Progenitor cell of endocrine pancreas (in vitro differentiated cells): ENCODE measurements around the gene MRPL36. TPM values are rescaled to one million over a fixed set of nuclear protein-coding genes. Genes with fewer than 3 reads are reported as not detected.

Experiments used
- DNase-seq: peaks from one replicate; pipeline ENCODE4 v3.0.0; 2021; ENCODE audit warnings: low spot score; ENCODE audit not compliant: unreplicated experiment
- H3K27ac Mint-ChIP-seq: 2 replicates; pipeline ENCODE4 v1.8.0; 2021; ENCODE audit warnings: mild to moderate bottlenecking, moderate library complexity, mixed read lengths
- H3K27me3 Mint-ChIP-seq: 2 replicates; pipeline ENCODE4 v1.8.0; 2021; ENCODE audit warnings: mixed read lengths
- H3K36me3 Mint-ChIP-seq: 2 replicates; pipeline ENCODE4 v1.8.0; 2022; ENCODE audit warnings: mixed read lengths; ENCODE audit not compliant: insufficient read depth
- H3K4me1 Mint-ChIP-seq: 2 replicates; pipeline ENCODE4 v1.8.0; 2021; ENCODE audit warnings: low read depth, mixed read lengths
- H3K4me3 Mint-ChIP-seq: 2 replicates; pipeline ENCODE4 v1.8.0; 2021; ENCODE audit warnings: low read depth, mild to moderate bottlenecking, moderate library complexity, mixed read lengths
- H3K9me3 Mint-ChIP-seq: 2 replicates; pipeline ENCODE4 v1.8.0; 2021; ENCODE audit warnings: low read depth, mixed read lengths
- CTCF ChIP-seq: fragments of 200-600 bp; sonication (generic); IDR thresholded peaks from one replicate; pipeline ENCODE4 v1.5.0; 2021; ENCODE audit warnings: antibody characterized with exemption, mild to moderate bottlenecking; ENCODE audit not compliant: unreplicated experiment
- total RNA-seq: library from RNA; stranded (reverse); gene quantifications from 2 replicates; pipeline ENCODE4 v1.2.1, GENCODE V29; 2021

Gene MRPL36
- total RNA-seq, 1 donor from 2014 or later, result 40.5 TPM

GRCh38 chr5:1780614-1780930 is 19.1 kb downstream of the MRPL36 start:
- Mint-ChIP-seq H3K27me3 (peaks cover 23% of the 10 kb centered on the region), H3K4me1 (no peaks in the 10 kb centered on the region), H3K4me3 (no peak overlapping the region), H3K9me3 (peaks cover 4% of the 10 kb centered on the region), H3K36me3 (no peaks in the 10 kb centered on the region), H3K27ac (no peak overlapping the region)
- no peak for TF ChIP-seq CTCF
- no peak for DNase-seq

- DNase-seq, result no peak
- peaks cover 23% of the 10 kb centered on the region for H3K27me3 Mint-ChIP-seq
- no peak overlapping the region for H3K27ac Mint-ChIP-seq
- TF ChIP-seq CTCF, result no peak
- H3K4me1 Mint-ChIP-seq, result no peaks in the 10 kb centered on the region
- H3K4me3 Mint-ChIP-seq, result no peak overlapping the region
- peaks cover 4% of the 10 kb centered on the region for H3K9me3 Mint-ChIP-seq
- H3K36me3 Mint-ChIP-seq, result no peaks in the 10 kb centered on the region
Measured at GRCh38 chr5:1779782-1780613, 19.6 kb downstream of the MRPL36 start.

- peaks cover 4% of the 10 kb centered on the region for H3K9me3 Mint-ChIP-seq
- H3K27me3 Mint-ChIP-seq, result peaks cover 17% of the 10 kb centered on the region
- no peaks in the 10 kb centered on the region for H3K4me1 Mint-ChIP-seq
- H3K4me3 Mint-ChIP-seq, result no peak overlapping the region
- no peaks in the 10 kb centered on the region for H3K36me3 Mint-ChIP-seq
- DNase-seq, result no peak
- H3K27ac Mint-ChIP-seq, result no peak overlapping the region
- TF ChIP-seq CTCF, result no peak
Measured at GRCh38 chr5:1779021-1779680, 20.5 kb downstream of the MRPL36 start.

- DNase-seq, result no peak
- TF ChIP-seq CTCF, result no peak
- H3K27me3 Mint-ChIP-seq, result peaks cover 17% of the 10 kb centered on the region
- no peaks in the 10 kb centered on the region for H3K36me3 Mint-ChIP-seq
- no peak overlapping the region for H3K27ac Mint-ChIP-seq
- H3K9me3 Mint-ChIP-seq, result peaks cover 4% of the 10 kb centered on the region
- no peak overlapping the region for H3K4me3 Mint-ChIP-seq
- no peaks in the 10 kb centered on the region for H3K4me1 Mint-ChIP-seq
Measured at GRCh38 chr5:1778138-1779020, 21.3 kb downstream of the MRPL36 start.
